ENCODE measurements around the gene UBB.
A peak's percentile ranks its signal among the peaks of the same experiment; 100 is the strongest.

The UBB gene

DNA sequence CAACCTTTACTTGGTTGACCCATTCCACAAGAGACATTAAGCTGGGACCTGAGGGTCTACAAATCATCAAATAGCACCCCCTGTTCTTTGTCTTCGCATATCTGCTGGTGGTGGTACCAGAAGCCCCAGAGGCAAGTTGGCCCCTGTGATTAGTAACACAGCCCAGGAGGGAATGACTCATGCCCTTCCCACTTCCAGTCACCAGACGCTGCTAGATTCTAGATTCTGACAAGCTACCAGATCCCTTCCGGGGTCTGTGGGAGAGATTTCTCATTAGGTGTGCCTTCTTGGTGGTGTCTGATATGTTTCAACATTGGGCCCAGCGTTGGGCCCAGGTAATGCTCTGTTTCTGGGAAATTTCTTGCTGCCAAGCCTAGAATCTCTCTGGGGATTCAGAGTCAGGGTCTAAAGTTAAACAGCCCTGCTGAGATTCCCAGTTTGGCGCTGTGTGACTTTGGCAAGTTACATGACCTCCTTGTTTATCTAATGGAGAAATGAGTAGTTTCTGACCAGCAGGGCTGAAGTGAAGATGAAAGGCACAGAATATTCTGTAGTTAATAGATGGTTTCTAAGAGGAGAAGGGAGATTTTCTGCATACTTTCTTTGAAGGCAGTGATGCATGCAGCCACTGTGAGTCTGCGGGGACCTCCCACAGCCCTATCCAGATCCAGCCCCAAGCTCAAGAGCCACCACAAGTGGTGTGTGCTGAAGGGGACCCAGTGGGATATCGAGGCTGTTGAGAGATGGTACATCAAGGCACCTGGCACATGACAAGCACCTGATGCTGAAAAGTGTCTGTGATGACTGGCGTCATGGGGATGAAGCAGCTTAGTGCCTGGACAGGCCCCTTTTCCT is 38.4 kb downstream of the UBB start:
- DNase-seq, result peak in 1 of 2 experiments; percentile 73

DNA sequence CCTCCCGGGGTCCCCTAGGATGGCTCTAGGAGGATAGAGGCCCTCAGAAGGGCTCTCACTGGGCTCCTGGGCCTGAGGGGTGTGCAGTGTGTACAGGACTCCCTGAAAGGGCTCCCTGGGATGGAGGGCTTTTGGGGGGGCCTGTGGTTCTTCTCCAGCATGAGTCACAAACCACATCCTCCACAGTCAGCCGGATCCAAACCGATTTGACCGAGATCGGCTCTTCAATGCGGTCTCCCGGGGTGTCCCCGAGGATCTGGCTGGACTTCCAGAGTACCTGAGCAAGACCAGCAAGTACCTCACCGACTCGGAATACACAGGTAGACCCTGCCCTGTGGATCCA is 39.0 kb downstream of the UBB start:
- DNase-seq, result no peak

DNA sequence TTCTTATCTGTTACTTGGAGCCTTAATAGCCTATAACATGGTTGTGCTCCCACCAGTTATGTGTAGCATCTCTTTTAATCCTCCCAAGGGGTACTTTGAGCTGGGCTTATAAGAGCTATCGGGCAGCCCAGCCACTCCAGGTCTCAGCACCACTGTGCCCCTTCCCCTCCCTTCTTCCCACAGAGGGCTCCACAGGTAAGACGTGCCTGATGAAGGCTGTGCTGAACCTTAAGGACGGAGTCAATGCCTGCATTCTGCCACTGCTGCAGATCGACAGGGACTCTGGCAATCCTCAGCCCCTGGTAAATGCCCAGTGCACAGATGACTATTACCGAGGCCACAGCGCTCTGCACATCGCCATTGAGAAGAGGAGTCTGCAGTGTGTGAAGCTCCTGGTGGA is 41.5 kb downstream of the UBB start:
- no peak for DNase-seq

DNA sequence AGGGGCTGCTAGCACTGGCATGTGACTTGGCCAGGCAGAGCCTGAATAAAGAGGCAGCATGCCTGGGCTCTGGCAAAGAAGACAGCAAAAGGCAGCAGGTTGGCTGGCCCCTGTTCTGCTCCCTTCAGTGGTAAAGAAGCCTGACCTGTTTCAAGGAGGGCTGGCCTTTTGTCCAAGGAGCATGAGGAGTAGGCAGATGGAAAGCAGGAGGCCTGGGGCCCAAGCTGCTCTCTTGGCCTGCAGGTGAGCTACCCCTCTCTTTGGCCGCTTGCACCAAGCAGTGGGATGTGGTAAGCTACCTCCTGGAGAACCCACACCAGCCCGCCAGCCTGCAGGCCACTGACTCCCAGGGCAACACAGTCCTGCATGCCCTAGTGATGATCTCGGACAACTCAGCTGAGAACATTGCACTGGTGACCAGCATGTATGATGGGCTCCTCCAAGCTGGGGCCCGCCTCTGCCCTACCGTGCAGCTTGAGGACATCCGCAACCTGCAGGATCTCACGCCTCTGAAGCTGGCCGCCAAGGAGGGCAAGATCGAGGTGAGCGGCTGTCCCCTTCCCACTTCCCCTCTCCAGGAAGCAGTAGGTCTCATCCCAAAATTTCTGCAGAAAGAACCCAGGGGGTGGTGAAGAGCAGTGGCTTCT is 42.5 kb downstream of the UBB start:
- DNase-seq, result no peak

DNA sequence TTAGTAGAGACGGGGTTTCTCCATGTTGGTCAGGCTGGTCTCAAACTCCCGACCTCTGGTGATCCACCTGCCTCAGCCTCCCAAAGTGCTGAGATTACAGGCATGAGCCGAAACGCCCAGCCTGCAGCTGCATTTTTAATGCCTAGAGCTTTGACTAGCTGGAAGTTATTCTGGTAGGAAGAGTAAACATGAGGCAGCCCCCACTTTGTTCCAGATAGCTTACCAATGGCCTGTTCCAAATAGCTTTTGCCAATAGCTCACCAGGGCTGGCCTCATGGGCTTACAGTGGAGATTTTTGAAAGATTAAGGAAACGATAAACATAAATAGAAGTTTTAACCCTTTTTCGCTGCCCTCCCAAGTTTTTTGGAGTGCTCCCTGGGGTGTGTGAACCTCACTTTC is 44.3 kb downstream of the UBB start:
- peak; percentile 75 to 84 for DNase-seq

DNA sequence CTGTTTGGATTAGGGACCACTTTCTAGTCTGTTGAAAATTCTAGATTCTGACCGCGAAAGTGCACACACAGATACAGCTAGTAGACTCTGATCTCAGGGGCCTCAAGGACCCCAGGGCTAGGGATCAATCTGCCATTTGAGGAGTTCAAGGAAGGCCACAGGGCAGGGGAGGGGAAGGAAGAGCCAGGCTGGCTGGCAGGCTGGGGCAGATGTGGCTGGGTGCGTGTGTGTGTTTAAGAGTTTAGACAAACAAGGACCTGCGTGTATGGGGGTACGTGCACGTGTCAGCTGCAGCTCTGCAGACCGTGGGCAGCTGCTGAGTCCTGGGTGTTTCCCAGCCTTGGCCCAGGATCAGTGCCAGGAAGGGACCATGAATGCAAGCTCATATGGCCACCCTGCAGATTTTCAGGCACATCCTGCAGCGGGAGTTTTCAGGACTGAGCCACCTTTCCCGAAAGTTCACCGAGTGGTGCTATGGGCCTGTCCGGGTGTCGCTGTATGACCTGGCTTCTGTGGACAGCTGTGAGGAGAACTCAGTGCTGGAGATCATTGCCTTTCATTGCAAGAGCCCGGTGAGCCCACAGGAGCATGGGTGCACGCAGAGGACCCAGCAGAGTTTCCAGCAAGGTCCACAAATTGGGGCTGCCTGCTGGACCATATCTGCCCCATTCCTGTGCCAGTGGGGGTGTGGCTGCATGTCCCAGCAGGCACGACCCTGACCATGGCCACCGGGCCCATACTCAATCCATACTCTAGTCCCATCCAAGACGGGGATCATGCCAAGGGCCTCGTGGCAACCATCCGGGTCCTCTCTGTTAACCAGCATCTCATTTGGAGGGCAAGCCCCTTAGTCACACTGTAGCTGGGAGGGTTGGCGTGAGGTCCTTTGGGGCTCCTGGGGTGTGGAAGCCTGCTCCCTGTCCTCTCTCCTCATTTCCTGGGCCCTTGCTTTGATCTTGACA is 45.1 kb downstream of the UBB start:
- peak; percentile 99 to 100 for DNase-seq

DNA sequence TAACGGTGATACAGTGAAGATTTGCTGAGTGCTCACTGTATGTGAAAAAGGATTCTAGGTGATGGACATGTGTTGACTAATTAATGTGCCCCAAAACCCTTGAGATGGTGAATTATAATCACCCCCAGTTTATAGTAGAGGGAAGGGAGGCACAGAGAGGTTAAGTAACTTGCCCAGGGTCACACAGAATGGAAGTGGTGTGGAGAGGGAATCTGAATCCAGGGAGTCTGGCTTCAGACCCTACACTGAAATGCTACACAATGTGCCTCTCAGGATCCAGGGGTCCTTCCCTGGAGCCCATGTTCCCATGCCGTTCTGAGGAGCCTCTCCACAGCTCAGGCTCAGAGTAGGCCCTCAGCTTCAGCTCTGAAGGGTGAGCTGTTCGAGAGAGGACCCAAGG is 46.1 kb downstream of the UBB start:
- DNase-seq, result no peak

DNA sequence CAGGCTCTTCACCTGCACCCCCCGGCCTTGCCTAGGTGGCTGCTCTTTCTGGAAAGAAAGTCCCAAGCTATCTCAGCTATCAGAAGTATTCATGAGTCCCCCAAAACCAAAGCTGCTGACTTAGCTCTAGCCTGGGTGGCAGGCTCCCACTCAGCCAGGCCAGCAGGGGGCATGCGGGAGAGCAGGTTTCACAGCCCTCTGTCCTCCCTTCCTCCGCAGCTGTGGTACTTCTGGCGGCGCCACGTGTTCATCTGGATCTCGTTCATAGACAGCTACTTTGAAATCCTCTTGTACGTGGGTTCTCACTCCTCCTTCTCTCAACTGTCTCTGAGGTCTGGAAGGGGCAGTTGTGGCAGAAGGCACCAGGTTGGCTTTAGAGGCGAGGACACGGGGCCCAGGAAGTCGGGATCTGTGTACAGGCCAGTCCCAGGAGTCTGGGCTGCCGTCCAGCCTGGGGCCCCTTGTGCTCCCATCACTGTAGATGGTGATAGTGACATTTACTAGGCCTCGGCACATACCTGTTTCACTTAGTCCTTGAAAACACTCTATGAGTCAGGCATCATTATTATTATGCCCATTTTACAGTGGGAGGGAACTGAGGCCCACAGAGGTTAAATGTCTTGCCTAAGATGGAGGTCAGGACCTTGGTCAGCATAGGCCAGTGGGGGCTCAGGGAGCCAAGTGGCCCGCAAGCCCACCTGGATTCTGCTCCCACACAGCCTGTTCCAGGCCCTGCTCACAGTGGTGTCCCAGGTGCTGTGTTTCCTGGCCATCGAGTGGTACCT is 47.4 kb downstream of the UBB start:
- DNase-seq, result peak; percentile 97 to 99

DNA sequence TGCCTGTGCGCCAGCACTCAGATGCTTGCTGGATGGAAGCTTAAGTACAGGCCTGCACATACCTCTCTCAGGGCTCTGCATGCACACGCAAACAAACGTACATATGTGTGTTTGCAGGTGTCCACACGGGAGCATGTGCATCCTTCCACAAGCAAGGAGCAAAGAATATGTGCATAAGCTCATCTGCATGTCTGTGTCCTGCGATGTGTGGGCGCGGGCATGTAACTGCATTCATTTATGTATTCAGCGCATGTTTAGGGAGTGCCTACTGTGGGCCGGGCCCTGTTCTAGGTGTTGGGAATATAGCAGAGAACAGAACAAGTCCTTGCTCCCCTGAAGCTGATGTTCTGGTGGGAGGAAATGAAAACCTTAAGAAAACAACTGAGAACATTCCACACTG is 48.2 kb downstream of the UBB start:
- DNase-seq, result no peak

DNA sequence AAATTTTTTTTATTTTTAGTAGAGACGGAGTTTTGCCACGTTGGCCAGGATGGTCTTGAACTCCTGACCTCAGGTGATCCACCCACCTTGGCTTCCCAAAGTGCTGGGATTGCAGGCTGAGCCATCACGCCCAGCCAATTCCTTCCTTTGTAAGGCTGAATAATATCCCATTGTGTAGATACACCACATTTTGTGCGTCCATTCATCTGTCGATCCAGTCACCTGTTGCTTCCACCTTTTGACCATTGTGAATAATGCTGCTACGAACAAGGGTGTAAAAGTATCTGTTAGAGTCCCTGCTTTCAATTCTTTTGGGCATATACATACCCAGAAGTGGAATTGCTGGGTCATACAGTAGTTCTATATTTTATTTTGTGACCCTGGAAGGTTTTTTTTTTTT is 49.8 kb downstream of the UBB start:
- no peak for DNase-seq

DNA sequence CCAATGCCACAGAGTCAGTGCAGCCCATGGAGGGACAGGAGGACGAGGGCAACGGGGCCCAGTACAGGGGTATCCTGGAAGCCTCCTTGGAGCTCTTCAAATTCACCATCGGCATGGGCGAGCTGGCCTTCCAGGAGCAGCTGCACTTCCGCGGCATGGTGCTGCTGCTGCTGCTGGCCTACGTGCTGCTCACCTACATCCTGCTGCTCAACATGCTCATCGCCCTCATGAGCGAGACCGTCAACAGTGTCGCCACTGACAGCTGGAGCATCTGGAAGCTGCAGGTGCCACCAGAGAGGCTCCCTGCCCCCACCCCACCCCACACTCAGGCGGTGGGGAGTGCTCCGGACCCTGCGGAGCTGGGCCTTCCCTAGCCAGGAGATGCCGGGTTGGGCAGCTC is 51.1 kb downstream of the UBB start:
- DNase-seq, result peak; percentile 45 to 88
